HG02981 (cell line): Measurements from ENCODE around the gene CCL2.

ENCODE experiments used
- ATAC-seq: cut with Tn5 transposase; IDR thresholded peaks from one replicate; pipeline ENCODE4 v1.9.1; 2021; ENCODE audit warnings: mild to moderate bottlenecking, moderate library complexity; ENCODE audit not compliant: unreplicated experiment

CCL2 gene

DNA sequence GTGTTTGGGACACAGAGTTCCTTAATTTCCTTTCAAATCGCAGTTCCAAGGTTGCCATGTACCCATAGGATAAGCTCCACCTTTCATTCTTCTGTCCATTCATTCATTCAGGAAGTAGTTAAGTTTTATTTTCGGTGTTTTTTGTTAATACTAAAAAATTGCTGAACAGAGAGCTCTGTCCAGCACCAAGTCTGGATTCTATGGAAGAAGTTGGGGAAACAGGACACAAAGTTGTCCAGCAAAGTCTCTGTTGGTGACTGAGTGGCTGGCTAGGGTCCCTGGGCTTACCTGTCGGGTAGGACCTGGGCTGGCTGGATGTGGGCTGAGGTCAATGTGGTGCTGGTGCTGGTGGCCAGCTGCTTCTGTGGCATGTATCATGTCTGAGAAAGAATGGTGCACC lies 17.6 kb upstream of the CCL2 start:
- no peak for ATAC-seq

- ATAC-seq, result no peak
These were observed 14.0 kb upstream of the CCL2 start for GRCh38 chr17:34241062-34241461.

GRCh38 chr17:34242587-34243363 lies 12.3 kb upstream of the CCL2 start:
- ATAC-seq, result peak; percentile 64

- no peak for ATAC-seq
These were observed 11.4 kb upstream of the CCL2 start for GRCh38 chr17:34243364-34244320.

DNA sequence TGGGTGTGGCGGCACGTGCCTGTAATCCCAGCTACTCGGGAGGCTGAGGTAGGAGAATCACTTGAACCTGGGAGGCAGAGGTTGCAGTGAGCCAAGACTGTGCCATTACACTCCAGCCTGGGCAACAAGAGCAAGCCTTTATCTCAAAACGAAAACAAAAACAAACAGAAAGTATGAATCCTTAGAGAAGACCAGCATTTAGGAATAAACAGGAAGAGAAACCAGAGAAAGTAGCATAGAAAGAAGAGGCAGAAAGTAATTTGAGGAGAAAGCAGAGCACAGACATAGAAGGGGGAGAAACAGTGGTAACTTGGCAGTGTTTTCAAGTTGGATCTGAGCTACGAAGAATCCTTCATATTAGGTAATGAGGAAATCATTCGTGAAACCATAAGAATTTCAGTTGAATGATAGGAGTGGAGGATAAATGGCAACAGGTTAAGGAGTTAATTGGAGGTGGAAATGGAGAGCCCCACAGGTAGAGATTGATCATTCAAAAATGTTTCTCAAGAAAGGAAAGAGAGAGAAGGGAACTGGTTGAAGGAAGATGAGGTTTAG lies 9.7 kb upstream of the CCL2 start:
- no peak for ATAC-seq

DNA sequence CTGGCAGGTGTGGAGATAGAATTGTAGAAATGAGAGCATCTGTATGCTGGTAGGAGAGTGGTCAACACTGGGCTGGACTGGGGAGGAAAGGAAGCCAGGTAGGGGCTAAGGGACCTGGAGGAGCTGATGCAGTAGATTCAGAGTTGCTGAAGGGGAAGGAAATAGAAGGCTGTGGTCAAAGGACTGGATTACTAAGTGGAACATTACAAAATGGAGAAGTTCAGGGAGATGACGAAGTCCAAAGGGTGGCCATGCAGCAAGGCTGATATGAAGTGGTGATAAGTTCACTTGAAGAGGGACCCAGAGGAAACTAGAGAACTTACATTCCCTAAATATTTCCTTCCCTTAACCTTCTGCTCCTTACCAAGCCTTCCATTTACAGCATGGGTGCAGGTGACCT lies 8.6 kb upstream of the CCL2 start:
- ATAC-seq, result no peak

- ATAC-seq, result no peak
These were observed 8.2 kb upstream of the CCL2 start for GRCh38 chr17:34246881-34247280.

- no peak for ATAC-seq
These were observed 6.5 kb upstream of the CCL2 start for GRCh38 chr17:34248511-34249024.

GRCh38 chr17:34249061-34249460 lies 6.0 kb upstream of the CCL2 start:
- ATAC-seq, result no peak

GRCh38 chr17:34249478-34249877 lies 5.6 kb upstream of the CCL2 start:
- no peak for ATAC-seq

DNA sequence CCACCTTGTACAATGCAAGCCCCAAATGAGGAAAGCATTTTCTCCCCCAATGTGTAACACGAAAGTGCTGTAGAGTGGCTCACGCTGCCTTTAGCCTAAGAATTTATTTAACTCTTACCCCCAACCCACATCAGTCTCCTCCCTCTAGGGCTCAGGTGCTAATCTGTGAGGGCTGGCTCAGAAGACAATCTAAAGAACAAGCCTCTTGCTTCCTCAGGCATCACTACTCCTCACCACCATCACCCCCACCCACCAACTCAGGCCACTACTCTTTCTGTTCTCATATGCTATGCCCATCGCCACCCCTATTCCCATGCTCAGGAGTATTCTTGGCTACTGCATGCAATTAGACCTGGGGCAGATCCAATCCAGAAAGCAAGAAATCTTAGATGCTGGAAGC lies 3.9 kb upstream of the CCL2 start:
- ATAC-seq, result no peak

DNA sequence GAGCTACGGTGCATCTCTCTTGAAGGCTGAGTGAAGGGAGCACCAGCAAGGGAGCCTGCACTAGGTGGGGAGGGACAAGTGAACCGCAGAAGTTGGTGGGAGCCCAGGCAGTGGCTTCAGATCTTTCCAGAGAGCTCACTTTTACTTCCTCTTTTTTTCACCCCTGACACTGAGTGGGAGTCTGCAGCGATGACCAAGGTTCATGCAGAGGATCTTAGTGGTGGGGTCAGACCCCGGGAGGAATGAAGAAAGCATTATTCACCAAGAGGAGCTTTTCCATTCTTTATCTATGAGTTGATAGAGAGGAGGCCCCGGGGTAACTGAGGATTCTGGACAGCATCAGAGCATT lies 3.0 kb upstream of the CCL2 start:
- ATAC-seq, result no peak

DNA sequence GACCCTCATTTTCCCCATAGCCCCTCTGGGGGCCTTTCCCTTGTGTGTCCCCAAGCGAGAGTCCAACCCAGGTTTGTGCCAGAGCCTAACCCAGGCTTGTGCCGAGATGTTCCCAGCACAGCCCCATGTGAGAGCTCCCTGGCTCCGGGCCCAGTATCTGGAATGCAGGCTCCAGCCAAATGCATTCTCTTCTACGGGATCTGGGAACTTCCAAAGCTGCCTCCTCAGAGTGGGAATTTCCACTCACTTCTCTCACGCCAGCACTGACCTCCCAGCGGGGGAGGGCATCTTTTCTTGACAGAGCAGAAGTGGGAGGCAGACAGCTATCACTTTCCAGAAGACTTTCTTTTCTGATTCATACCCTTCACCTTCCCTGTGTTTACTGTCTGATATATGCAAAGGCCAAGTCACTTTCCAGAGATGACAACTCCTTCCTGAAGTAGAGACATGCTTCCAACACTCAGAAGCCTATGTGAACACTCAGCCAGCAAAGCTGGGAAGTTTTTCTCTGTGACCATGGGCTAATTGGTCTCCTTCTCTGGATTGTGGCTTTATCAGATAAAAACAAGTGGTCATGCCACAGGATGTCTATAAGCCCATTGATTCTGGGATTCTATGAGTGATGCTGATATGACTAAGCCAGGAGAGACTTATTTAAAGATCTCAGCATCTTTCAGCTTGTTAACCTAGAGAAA lies 2.5 kb upstream of the CCL2 start:
- no peak for ATAC-seq

GRCh38 chr17:34253139-34253525 lies 2.0 kb upstream of the CCL2 start:
- ATAC-seq, result no peak

GRCh38 chr17:34254146-34254545 lies 939 bp upstream of the CCL2 start:
- no peak for ATAC-seq

- ATAC-seq, result no peak
These were observed 272 bp downstream of the CCL2 start for GRCh38 chr17:34255381-34255732.

GRCh38 chr17:34255841-34256240 lies 756 bp downstream of the CCL2 start:
- ATAC-seq, result no peak

GRCh38 chr17:34257299-34257985 lies 2.4 kb downstream of the CCL2 start:
- ATAC-seq, result no peak

DNA sequence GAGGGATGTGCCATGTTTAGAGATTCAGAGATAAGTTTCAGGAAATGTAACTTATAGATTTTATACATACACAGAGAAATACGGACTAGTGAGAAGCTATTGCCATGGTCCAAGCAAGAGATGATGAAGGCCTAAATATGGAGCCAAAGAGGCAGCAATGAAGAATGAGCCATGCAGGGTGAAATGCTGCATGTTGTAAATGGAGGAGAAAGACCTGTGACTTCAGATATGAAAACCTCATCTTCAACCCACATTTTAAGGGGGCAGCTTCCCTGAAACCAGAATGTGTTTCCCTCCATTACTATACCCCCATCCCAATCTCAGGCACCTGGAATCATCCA lies 2.9 kb downstream of the CCL2 start:
- ATAC-seq, result no peak

DNA sequence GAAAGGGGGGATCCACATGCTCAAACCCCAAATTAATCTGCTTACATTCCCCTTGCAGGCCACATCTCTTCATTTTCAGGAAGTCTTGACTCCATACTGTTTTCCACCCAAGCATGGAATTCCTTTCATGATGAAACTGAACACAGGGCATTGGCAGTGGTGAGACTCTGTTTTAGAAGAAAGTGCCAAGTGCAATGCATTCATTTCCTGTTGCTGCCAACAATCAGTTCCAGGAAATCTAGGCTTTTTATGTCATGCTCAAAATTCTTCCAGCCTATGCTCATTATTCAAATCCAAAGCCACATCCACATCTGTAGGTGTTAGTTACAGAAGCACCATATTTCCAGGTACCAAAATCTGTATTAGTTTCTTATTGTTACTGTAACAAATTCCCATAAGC lies 4.1 kb downstream of the CCL2 start:
- no peak for ATAC-seq

- ATAC-seq, result no peak
These were observed 5.8 kb downstream of the CCL2 start for GRCh38 chr17:34260861-34261260.
